CD4-positive, alpha-beta T cell treated with Interleukin-4 for 4 hours (primary cell): ENCODE measurements around the gene ZNF225.
"Not testable (repeated sequence)": the region's sequence is repeated elsewhere in the genome, so short reads cannot be mapped to it uniquely, and the experiment has no call there.

Experiments used
- DNase-seq: peaks from one replicate; pipeline ENCODE4 v3.0.0-alpha.2; 2020

Gene ZNF225

DNA sequence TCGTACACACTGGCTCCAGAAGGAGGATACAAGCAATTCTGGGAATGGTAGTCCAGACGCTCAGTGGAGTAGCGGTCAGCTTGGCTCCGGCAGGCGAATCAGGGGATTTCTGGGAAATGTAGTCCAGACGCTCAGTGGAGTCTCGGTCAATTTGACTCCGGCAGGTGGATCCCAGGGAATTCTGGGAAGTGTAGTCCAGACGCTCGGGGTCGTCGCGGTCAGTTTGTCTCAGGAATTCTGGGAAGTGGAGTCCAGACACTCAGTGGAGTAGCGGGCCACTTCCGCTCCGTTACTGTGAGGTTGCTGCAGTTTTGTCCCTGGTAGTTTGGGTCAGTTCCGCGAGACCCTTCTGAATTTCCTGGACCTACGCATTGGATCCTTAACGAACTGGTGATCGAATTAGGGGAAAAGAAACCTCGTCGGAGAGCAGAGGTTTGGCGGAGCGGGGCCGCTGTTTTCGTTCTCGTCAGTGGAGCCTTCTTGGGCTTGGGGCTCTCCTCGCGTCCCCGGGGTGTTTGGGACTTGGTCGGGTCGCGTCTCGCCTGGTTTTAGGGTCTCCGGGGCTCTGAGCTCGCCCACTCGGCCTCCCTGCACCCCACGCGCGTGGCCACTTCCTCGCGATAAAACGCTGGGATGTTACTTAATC lies at the start of gene ZNF225:
TSS of gene ZNF225 (plus strand) at position 262 of the 646 bp plus-strand sequence. CDS start 2,429 bp downstream, outside the sequence.
- DNase-seq = peak; percentile 94

- DNase-seq = no peak
These were observed 46.9 kb upstream of the ZNF225 start for GRCh38 chr19:44066305-44066704.

GRCh38 chr19:44069415-44069814 lies 43.8 kb upstream of the ZNF225 start:
- no peak for DNase-seq

- peak; percentile 91 for DNase-seq
These were observed 41.2 kb upstream of the ZNF225 start, which contains the start of gene ZNF284 for GRCh38 chr19:44071824-44072542. ZNF284 (plus strand) TSS chr19:44072159; CDS start chr19:44076390, 4,231 bp downstream.

DNA sequence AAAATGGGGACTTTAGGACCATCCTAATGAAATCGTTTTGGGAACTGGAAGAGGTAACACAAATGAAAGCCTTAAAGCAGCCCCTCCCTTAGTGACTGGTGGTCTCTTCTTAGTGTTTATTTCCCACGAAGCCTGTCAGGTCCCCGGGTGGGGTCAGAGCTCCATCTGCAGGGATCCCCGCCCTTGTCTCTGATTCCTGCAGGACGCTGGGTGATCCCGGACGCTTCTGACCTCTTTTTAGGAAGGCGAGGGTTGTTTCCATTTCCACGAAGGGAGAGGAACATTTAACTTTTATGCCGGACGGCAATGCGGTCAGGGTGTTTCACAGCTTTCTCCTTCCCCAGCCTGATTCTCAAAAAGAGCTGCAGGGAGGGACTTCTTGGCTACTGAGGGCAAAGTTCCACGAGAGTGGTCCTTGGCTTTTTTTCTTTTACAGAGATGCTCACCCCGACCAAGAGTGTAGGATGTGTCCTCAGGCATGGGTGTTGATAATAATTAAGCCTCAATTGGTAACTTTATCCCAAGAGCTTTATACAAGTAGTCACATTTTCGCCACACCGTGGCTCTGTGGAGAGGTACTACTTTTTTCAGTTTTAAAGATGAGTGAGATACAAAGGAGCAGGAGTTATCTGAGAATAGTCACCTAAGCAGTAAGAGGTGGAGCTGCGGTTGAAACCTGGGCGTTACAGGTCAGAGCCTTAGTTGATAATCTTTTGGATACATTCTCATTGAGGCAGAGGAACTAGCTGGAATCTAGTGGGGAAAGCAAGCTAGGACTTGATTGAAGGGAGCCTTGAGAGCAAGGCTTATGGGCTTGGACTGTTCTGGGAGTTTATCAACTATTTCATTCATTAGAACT lies 40.4 kb upstream of the ZNF225 start:
- no peak for DNase-seq

- DNase-seq = no peak
These were observed 36.9 kb upstream of the ZNF225 start for GRCh38 chr19:44076325-44076724.

DNA sequence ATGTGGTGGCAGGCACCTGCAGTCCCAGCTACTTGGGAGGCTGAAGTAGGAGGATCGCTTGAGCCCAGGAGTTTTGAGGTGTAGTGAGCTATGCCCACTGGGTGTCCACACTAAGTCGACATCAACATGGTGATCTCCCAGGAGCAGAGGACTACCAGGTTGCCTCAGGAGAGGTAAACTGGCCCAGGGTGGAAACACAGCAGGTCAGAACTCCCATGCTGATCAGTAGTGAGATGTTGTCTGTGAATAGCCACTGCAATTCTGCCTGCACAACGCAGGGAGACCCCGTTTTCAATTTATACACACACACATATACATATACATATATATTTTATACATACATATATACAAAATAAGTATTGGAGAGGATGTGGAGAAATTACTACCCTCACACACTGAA lies 21.1 kb upstream of the ZNF225 start:
- no peak for DNase-seq

GRCh38 chr19:44093931-44094765 lies 19.1 kb upstream of the ZNF225 start, which contains the start of gene ZNF224:
ZNF224 (plus strand) TSS chr19:44094361; CDS start chr19:44097874, 3,513 bp downstream.
- DNase-seq = peak; percentile 87

GRCh38 chr19:44107751-44108150 lies 5.4 kb upstream of the ZNF225 start:
- no peak for DNase-seq

- DNase-seq = no peak
These were observed 3.7 kb upstream of the ZNF225 start for GRCh38 chr19:44109458-44109857.

GRCh38 chr19:44111910-44112463 lies 1.2 kb upstream of the ZNF225 start:
- no peak for DNase-seq

GRCh38 chr19:44112802-44113137 lies 429 bp upstream of the ZNF225 start:
- DNase-seq = no peak

DNA sequence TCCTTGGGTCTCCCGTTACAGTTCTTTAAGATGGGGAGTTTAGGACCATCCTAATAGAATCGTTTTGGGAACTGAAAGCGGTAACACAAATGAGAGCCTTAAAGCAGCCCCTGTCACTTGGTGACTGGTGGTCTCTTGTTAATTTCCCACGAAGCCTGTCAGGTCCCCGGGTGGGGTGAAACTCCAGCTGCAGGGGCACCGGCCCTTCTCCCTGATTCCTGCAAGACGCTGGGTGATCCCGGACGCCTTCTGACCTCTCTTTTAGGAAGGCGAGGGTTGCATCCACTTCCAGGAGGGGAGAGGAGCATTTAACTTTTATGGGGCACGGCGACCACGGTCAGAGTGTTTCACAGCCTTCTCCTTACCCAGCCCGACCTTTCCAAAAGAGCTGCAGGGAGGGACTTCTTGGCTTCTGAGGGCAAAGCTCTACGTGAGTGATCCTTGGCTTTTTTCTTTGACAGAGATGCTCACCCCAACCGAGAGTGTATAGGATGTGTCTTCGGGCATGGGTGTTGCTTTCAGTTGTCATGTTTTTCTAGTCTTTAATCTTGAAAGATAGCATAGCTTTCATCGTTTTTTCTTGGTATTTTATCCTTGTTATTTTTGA lies 688 bp downstream of the ZNF225 start:
- no peak for DNase-seq

DNA sequence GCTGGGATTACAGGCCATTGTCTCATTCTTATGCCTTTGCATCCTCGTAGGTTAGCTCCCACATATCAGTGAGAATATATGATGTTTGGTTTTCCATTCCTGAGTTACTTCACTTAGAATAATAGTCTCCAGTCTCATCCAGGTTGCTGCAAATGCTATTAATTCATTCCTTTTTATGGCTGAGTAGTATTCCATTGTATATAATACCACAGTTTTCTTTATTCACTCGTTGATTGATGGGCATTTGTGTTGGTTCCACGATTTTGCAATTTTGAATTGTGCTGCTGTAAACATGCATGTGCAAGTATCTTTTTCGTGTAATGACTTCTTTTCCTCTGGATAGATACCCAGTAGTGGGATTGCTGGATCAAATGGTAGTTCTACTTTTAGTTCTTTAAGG lies 8.0 kb downstream of the ZNF225 start:
- not testable (repeated sequence) for DNase-seq

DNA sequence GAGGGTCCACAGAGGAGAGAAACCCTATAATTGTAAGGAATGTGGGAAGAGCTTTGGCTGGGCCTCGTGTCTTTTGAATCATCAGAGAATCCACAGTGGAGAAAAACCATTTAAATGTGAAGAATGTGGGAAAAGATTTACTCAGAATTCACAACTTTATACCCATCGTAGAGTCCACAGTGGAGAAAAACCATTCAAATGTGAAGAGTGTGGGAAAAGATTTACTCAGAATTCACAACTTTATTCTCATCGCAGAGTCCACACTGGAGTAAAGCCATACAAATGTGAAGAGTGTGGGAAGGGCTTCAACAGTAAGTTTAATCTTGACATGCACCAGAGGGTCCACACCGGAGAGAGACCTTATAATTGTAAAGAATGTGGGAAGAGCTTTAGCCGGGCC lies 18.8 kb downstream of the ZNF225 start:
- DNase-seq = no peak

DNA sequence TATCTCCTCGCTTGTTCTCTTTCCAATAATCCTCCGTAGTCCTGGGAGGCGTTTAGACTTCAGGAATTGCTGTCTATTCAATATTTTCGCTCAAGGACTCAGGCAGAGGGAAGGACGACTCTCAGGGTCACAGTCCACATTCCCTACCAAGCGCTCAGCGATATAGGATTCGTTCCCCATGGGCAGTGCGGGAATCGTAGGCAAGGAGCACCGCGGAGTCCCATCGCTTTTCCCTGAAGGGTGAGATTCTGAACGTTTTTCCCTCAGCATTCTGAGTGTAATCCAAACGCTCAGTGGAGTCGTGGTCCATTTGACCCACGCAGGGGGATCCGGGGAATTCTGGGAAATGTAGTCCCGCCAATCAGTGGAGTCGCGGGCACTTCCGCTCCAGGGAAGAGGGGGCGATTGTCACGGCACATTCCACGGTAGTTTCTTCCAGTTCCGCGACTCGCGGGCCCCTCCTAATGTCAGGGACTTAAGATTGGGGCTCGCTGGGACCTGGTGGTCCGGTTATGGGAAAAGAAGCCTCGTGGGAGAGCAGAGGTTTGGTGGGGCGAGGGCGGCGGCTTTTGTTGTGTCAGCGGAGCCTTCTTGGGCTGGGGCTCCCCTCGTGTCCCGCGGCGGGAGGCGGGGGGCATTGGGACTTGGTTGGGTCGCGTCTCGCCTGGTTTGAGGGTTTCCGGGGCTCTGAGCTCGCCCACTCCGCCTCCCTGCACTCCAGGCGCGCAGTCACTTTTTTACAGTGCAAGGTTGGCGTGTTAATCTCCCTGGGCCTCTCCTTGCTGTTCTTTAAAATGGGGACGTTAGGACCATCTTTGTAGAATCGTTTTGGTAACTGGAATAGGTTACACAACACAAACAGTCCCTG lies 28.2 kb downstream of the ZNF225 start, which contains the start of gene ZNF234:
TSS of gene ZNF234 (plus strand) at position 364 of the 868 bp plus-strand sequence. CDS start 3,079 bp downstream, outside the sequence.
- DNase-seq = peak; percentile 80

- no peak for DNase-seq
These were observed 28.8 kb downstream of the ZNF225 start for GRCh38 chr19:44142059-44142433.

DNA sequence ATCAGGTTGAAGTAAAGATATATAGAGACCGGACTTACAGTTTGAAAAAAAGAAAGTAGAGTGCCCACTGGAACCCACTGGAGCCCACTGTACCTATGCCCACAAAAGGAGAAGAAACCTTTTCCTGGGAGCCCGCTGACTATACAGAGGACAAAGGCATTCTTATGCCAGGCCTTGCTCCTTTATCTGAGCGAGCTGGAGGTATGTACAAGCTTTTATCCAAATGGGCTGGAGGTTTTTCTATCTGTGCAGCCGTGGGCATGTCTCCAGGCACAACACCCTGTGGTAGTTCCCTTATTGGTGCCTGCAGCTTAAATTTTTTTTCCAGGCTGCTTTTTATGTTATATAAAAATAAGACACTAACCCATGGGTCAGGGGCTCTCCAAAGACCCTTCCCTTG lies 36.6 kb downstream of the ZNF225 start:
- no peak for DNase-seq

GRCh38 chr19:44151491-44151890 lies 38.3 kb downstream of the ZNF225 start:
- no peak for DNase-seq

- no peak for DNase-seq
These were observed 43.3 kb downstream of the ZNF225 start for GRCh38 chr19:44156475-44156874.

DNA sequence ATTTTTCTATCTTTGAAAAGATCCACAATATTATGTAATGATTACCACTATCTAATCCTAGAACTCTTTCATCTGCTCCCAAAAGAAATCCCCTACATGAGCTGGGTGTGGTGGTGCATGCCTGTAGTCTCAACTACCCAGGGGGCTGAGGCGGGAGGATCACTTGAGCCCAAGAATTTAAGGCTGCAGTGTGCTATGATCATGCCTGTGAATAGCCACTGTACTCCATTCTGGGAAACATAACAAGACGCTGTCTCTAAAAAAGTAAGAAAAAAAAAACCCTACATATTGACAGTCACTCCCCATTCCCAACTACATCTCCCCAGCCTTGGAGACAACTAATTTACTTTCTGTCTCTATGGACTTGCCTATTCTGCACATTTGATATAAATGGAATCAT lies 50.6 kb downstream of the ZNF225 start:
- DNase-seq = no peak
